GM10248 (cell line): ENCODE data around the gene KRT25.
"Not testable (repeated sequence)": the region's sequence is repeated elsewhere in the genome, so short reads cannot be mapped to it uniquely, and the experiment has no call there.

Experiments used
- CTCF ChIA-PET: fragments of 300-600 bp; sonication (Branson Sonifier 250); formaldehyde crosslinking; extraction: SDS; loops from one replicate; lab custom pipeline; 2021; ENCODE audit warnings: antibody characterized with exemption; lab: Yijun Ruan, JAX
- POLR2A ChIA-PET: fragments of 350-650 bp; sonication (Branson Sonifier 250); formaldehyde crosslinking; extraction: SDS; loops from one replicate; lab custom pipeline; 2020; ENCODE audit warnings: antibody characterized with exemption; lab: Yijun Ruan, JAX
- DNase-seq: peaks from one replicate; pipeline ENCODE4 v3.0.0; 2012; ENCODE audit errors: extremely low spot score
- TF ChIP-seq, protein P1 (sequence below): IDR thresholded peaks from 2 replicates; pipeline ENCODE4 v1.5.1; 2012; ENCODE audit warnings: mild to moderate bottlenecking, low read depth; ENCODE audit errors: extremely low read depth, missing control alignments, control extremely low read depth

Gene KRT25

DNA sequence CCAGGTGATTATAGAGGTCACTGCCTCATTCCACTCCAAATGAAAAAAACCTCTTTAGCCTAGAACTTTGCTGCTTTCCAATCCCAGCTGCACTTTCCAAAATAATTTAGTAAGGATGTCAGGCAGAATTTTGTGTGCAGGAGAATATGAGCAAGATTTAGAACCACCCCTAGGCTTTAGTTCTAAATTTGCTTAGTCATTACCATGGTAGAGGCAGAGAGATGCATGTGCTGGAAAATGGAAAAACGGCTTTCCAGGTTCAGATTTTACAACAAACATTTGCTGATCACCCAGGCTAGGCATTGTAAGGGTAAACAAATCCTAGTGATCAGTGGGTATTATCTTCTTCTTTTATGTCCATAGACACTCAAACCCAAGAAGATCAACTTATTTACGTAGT, 10.5 kb upstream of the KRT25 start:
- TF ChIP-seq, protein P1, sequence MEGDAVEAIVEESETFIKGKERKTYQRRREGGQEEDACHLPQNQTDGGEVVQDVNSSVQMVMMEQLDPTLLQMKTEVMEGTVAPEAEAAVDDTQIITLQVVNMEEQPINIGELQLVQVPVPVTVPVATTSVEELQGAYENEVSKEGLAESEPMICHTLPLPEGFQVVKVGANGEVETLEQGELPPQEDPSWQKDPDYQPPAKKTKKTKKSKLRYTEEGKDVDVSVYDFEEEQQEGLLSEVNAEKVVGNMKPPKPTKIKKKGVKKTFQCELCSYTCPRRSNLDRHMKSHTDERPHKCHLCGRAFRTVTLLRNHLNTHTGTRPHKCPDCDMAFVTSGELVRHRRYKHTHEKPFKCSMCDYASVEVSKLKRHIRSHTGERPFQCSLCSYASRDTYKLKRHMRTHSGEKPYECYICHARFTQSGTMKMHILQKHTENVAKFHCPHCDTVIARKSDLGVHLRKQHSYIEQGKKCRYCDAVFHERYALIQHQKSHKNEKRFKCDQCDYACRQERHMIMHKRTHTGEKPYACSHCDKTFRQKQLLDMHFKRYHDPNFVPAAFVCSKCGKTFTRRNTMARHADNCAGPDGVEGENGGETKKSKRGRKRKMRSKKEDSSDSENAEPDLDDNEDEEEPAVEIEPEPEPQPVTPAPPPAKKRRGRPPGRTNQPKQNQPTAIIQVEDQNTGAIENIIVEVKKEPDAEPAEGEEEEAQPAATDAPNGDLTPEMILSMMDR: no peak
- no peak for DNase-seq
- CTCF ChIA-PET: no interaction called here
- POLR2A ChIA-PET: no interaction called here

DNA sequence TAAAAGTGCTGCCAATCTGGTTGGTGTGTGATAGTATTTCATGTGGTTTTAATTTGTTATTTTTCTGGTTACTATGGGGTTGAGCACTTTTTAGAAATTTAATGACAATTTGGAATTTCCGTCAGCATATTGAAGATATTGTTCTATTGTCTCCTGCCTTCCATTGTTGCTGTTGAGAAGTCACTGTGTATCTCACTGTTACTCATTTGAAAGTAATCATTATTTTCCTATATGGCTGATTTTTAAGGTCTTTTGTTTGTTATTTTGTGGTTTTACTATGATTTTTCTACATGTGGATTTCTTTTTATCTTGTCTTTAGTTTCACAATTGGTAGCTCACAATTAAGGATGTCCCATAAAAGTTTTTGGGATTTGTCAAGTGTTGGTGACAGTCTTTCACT, 8.6 kb upstream of the KRT25 start:
- DNase-seq: no peak
- ChIA-PET CTCF (no interaction called here), POLR2A (no interaction called here)
- TF ChIP-seq, protein P1: no peak

DNA sequence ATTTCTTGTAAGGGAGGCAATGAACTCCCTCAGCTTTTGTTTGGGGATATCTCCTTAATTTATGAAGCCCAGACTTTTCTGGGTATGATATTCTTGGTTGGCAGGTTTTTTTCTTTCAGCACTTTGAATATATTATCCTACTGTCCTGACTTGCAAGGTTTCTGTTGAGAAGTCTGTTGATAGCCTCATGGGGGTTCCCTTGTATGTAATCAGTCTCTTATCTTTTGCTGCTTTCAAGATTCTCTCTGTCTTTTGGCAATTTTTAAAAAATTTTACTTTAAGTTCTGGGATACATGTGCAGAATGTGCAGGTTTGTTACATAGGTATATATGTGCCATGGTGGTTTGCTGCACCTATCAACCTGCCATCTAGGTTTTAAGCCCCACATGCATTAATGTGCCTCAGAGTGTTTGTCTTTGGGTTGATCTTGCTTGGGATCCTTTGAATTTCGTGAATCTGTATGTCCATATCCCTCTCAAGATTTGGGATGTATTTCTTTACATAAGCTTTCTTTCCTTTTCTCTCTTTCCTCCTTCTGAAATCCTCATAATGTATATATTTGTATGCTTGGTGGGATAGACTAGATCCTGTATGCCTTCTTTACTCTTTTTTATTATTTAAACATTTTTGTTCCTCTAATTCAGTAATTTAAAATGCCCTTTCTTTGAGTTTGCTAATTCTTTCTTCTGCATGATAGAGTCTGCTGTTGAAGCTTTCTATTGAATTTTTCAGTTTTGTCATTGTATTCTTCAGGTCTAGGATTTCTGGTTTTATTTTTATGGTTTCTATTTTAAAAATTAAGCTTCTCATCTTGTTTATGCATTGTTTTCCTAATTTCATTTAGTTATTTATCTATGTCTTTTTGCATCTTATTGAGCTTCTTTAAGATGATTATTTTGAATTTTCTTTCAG, 5.2 kb upstream of the KRT25 start:
- POLR2A ChIA-PET: no interaction called here
- CTCF ChIA-PET: interaction anchor here (1.0 to 1.8 kb wide), 3 partner anchors 13 to 788 kb away, joined by 3 to 4 read pairs (median 3); no protein-coding TSS in a partner anchor
- TF ChIP-seq, protein P1: no peak
- DNase-seq: no peak

DNA sequence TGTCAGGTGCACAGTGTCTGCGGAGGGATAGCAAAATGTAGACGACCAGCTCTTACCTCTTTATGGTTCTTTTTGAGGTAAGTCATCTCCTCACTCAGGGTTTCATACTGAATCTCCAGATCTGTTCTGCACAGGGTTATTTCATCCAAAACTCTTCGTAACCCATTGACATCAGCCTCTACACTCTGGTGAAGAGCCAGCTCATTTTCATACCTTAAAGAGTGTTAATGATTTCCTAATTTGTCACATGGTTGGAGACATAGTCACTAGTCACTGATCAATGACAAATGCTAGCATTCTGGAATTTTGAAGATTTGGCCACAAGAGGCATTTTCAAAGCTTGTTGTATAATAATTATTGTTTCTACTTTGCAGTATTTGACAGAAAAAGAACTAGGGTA, 1.3 kb downstream of the KRT25 start:
- ChIA-PET CTCF (interaction anchor here (1.0 kb wide), 1 partner anchor 17 kb away, joined by 3 read pairs; no protein-coding TSS in a partner anchor), POLR2A (no interaction called here)
- no peak for DNase-seq
- TF ChIP-seq, protein P1: no peak

DNA sequence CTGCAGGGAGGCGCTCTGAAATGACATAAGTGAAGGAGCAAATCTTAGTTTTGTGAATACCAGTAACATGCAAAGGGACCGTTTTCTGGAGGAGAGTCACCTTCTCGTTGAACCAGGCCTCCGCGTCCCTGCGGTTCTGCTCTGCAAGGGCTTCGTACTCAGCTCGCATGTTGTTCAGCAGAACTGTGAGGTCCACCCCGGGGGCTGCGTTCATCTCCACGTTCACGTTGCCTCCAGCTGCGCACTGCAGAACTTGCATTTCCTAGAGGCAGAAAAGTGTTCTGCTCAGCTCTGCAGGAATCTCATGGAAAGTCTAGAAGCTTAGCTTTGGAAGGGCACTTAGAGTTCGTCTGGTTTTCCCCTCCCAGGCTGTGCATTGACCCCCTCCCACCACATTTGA, 4.1 kb downstream of the KRT25 start:
- no peak for DNase-seq
- ChIA-PET POLR2A (no interaction called here), CTCF (interaction anchor here (1.0 to 1.8 kb wide), 2 partner anchors 20 to 52 kb away, joined by 3 to 5 read pairs; no protein-coding TSS in a partner anchor)
- TF ChIP-seq, protein P1: no peak

DNA sequence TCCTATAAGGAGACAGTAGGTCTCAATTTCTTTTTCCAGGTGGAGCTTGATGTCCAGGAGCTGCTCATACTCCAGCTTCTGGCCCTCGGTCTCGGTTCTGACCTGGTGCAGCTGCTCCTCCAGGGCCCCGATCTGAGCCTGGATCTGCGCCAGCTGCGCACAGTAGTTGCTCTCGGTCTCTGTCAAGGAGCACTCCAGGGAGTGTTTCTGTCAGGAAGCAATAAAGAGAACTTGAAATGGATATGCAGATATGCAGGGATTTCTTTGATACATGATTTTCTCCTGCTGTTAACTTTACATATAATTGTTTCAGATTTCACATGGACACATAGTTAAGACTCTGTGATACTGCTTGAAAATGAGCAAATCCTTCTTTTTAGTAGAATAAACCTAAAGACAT, 4.7 kb downstream of the KRT25 start:
- POLR2A ChIA-PET: no interaction called here
- CTCF ChIA-PET: interaction anchor here (1.0 to 1.8 kb wide), 2 partner anchors 19 to 53 kb away, joined by 3 to 5 read pairs; no protein-coding TSS in a partner anchor
- TF ChIP-seq, protein P1: no peak
- DNase-seq: no peak

DNA sequence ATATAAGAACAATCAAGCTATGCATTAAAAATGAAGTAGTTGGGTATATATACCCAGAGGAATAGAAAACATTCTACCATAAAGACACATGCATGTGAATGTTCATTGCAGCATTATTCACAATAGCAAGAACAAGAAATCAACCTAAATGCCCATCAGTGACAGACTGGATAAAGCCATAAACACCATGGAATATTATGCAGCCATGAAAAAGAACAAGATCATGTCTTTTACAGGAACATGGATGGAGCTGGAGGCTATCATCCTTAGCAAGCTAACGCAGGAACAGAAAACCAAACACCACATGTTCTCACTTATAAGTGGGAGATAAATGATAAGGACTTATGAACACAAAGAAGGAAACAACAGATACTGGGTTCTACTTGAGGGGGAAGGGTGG, 6.5 kb downstream of the KRT25 start:
- DNase-seq, CTCF ChIA-PET, POLR2A ChIA-PET: not testable (repeated sequence)
